HG03196 (cell line): ENCODE data around the gene KRTAP4-5.
"Not testable (repeated sequence)": the region's sequence is repeated elsewhere in the genome, so short reads cannot be mapped to it uniquely, and the experiment has no call there.

Experiments
- ATAC-seq: cut with Tn5 transposase; IDR thresholded peaks from one replicate; pipeline ENCODE4 v1.9.1; 2021; ENCODE audit not compliant: unreplicated experiment

Gene KRTAP4-5

DNA sequence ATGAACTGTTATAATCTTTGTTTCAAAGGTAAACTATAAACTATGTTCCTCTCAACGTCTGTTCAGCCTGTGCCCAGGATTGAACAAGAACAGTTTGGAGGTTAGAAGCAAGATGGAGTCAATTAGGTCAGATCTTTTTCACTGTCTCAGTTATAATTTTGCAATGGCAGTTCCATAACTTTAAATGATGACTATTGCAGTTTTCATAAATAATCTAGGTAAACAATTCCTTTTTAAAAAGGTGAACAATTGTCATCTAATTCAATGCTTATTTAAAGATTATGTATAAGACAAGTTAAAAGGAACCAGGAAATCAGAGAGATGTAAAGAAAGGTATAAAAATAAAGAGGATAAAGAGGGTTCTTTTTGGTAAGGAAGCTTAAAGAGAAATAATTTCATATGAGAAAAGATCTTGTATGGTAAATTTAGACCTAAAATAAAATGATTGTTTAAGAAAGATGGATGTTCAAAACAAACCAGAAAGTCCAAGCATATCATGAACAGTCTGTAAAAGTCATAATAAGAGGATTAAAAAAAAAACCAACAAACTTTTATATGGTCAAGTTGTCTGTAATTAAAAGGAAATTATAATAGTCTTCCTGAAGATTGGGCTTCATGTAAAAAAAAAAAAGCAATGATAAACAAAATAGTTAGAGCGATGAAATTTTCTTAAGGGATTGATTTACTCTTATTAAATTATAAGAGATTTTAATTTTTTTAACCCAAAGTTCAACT, 38.3 kb downstream of the KRTAP4-5 start:
- no peak for ATAC-seq

DNA sequence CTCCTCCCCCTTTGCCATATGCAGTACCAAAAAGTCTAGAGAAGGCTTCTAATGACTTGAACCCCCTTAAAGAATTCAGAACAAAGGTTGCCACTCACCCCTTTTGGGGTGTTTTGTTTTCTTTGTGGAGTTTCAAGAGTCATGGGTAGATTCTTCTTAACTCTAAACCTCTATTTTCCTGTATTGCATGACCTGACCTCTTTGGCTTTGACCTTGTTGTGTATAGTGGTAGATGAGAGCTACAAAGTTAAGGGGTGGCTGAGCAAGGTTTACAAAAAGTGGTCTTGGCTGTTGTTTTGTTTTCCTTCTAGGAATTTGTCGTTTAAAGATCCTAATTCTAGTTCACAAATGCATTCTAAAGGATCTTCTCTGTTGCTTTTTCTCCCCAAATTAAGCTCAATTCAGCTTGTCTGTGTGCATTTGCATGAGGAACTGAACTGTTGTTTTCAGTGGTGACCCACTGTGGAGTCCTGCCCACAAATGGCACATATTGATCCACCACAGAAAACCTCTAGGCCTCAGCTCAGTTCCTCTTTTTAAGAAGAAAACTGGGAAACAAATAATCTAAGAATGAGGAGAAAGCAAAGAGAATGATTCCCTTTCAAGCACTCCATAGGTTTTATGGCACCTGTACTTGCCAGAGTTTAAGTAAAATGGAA, 40.8 kb downstream of the KRTAP4-5 start:
- not testable (repeated sequence) for ATAC-seq

DNA sequence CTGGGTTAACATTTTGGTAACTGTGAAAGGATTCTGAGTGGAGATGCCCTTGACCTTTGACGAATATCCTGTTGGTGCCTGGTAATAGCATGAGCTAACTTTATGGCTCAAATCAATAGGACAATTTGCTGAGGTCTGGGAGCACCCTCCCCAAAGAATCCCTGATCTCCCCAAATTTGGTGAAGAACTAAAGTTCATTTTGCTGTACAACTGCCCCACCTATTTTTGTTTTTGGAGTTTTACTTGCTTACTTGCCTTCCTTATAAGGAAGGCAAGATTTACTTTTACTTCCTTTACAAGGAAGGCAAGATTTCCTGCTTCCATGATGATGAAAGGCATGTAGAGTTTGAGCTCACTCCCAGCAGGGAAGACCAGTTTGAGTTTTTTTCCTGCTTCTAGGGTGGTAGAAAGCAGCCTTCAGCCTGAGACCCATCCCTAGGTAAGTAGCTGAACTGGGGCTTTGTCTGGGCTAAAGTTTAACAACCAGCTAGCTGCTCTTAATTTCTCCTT, 41.6 kb downstream of the KRTAP4-5 start:
- no peak for ATAC-seq

DNA sequence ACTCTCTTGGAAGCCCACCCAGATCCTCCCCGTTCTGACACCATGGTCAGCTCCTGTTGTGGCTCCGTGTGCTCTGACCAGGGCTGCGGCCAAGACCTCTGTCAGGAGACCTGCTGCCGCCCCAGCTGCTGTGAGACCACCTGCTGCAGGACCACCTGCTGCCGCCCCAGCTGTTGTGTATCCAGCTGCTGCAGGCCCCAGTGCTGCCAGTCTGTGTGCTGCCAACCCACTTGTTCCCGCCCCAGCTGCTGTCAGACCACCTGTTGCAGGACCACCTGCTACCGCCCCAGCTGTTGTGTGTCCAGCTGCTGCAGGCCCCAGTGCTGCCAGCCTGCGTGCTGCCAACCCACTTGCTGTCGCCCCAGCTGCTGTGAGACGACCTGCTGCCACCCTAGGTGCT, 44.3 kb downstream of the KRTAP4-5 start, which contains the start of gene KRTAP4-9:
KRTAP4-9 (plus strand) TSS at position 43 of the 400 bp plus-strand sequence; CDS start at position 43, 0 bp downstream.
- not testable (repeated sequence) for ATAC-seq

DNA sequence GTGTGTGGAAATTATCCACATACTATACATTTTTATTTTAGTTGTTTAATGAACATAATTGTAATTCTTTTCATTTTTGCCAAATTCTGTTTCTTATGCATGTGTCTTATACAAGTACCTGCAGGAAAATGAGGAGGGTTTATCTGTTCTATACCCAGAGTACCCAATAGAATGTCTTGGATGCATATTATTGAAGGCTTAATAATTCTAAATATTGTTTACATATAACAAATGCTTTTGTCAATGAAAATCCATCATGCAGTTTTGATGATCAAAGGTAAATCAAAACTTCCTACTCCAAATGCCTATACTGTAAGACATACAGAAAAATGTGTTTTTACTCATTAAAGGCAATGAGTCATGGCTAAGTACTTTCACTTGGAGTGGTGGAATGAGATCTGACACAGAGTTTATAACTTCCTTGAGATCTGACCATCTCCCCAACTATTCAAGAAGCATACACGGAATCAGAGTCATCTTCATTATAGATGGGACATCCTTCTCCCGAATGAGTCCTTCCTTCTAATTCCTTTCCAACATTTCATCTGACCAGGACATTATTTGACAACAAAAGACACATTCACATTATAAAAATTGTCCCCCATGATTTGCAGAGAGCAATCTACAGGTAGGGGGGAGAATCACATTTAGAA, 45.1 kb downstream of the KRTAP4-5 start:
- not testable (repeated sequence) for ATAC-seq

DNA sequence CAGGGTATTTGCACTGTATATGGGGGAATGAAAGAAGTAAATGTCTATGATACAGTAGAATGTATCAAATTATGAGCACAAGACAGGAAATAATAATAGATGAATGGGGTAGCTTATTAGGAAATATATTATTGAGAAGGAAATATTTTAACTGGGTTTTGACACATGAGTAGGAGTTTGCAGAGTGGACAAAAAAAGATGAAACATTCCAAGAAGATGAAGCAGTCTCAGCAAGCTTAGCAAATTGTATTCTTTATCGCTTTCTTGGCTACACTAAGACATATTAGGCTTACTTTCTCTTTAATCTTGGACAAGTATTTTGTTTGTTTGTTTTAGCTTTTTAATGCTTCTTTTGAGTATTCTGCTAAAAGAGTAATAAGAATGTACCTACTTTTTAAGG, 45.7 kb downstream of the KRTAP4-5 start:
- no peak for ATAC-seq

DNA sequence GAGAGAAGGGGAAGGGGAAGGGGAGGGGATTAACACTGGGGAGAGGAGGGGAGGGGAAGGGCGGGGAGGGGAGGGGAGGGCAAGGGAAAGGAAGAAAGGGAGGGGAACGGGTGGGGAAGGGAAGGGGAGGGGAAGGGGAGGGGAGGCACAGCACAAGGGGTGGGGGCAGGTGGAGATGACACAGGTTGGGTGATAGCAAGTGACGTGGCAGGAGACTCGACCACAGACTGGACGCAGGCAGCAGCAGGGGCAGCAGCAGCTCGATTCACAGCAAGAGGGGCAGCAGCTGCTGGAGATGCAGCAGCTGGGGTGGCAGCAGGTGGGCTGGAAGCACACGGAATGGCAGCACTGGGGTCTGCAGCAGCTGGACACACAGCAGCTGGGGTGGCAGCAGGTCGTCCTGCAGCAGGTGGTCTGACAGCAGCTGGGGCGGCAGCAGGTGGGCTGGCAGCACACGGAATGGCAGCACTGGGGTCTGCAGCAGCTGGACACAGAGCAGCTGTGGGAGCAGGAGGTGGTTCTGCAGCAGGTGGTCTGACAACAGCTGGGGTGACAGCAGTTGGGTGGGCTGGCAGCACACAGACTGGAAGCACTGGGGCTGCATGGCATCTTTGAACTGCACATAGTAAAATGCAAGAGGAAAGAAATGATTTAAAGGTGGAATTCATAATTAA, 47.9 kb downstream of the KRTAP4-5 start, which contains the start of gene KRTAP4-16:
KRTAP4-16 (minus strand) TSS at position 624 of the 674 bp plus-strand sequence; CDS start at position 624, 0 bp downstream.
- no peak for ATAC-seq

DNA sequence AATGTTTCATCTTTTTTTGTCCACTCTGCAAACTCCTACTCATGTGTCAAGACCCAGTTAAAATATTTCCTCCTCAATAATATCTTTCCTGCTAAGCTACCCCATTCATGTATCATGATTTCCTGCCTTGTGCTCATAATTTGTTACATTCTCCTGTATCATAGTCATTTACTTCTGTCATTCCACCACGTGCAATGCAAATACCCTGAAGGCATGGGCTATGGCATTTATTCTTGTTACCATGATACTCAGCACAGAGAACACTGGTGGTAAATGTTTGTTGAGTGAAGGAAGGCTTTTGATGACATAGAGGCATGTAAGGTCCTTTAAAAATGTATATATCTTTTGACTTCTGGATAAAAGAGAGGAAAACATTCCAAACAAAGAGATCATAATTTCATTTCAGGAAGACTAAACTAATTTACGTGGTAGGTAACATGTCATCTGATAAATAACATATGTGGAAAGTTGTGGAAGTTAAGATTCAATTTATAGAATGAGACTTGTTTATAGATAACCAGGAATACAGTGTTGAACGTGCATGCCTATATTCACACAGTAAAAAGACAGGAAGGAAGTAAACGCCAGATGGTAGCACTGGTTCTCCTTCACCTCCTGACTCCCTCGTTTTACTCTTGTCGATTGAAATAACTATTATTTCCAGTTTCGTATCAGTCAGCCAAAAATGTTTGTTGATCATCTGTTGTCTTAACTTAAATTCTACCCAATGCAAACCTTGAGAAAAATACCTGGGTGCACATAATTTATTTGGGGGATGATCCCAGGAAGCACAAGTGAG, 49.7 kb downstream of the KRTAP4-5 start:
- not testable (repeated sequence) for ATAC-seq
